Measurements from ENCODE around the gene PSMB7. TPM values are rescaled to one million over a fixed set of nuclear protein-coding genes. Genes with fewer than 3 reads are reported as not detected.

PSMB7 gene
- total RNA-seq, 1 donor from 2014 or later = 142 TPM

DNA sequence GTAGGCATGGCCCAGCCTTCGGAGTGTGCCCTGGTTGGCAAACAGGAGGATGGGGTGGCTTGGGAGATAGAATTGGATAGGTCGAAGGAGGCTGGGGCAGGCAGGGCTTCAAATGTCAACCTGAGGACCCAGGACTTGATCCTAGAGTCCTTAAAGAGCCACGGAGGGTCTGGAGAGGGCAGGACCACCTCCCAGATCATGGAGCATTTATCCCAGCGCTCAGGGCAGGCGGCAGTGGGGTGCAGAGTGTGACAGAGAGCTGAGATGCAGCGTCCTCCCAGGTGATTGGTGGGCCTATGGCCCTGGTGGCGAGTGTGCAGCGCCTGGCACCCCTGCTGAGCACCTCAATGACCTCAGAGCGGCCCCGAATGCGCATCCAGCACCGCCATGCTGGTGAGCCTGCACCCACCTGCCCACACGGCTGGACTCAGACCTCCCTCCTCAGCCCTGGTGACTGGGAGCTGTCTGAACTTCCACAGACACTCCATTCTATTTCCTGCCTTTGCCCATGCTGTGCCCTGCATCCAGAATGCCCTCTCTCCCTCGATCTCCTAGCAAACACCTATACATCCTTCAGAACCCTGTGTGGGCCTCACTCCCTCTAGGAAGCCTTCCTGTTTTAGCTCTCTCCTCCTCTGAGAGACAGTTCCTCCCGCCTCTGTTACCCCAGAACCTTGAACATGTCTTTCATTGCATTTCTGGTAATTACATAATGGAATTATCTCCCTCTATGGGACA is 41.3 kb upstream of the PSMB7 start:
- Mint-ChIP-seq H3K4me3 (no peak overlapping the region), H3K36me3 (no peaks in the 10 kb centered on the region), H3K4me1 (no peaks in the 10 kb centered on the region), H3K27ac (no peak overlapping the region), H3K27me3 (ENCODE audit: low read depth) (peaks cover 38% of the 10 kb centered on the region), H3K9me3 (peaks cover 6% of the 10 kb centered on the region)
- TF ChIP-seq, protein P1, sequence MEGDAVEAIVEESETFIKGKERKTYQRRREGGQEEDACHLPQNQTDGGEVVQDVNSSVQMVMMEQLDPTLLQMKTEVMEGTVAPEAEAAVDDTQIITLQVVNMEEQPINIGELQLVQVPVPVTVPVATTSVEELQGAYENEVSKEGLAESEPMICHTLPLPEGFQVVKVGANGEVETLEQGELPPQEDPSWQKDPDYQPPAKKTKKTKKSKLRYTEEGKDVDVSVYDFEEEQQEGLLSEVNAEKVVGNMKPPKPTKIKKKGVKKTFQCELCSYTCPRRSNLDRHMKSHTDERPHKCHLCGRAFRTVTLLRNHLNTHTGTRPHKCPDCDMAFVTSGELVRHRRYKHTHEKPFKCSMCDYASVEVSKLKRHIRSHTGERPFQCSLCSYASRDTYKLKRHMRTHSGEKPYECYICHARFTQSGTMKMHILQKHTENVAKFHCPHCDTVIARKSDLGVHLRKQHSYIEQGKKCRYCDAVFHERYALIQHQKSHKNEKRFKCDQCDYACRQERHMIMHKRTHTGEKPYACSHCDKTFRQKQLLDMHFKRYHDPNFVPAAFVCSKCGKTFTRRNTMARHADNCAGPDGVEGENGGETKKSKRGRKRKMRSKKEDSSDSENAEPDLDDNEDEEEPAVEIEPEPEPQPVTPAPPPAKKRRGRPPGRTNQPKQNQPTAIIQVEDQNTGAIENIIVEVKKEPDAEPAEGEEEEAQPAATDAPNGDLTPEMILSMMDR (IDR thresholded peaks at IDR 0.05; ENCODE audit: unreplicated experiment) = no peak
- no peak for DNase-seq (ENCODE audit: low spot score in 2 of 2, unreplicated experiment in 2 of 2)

DNA sequence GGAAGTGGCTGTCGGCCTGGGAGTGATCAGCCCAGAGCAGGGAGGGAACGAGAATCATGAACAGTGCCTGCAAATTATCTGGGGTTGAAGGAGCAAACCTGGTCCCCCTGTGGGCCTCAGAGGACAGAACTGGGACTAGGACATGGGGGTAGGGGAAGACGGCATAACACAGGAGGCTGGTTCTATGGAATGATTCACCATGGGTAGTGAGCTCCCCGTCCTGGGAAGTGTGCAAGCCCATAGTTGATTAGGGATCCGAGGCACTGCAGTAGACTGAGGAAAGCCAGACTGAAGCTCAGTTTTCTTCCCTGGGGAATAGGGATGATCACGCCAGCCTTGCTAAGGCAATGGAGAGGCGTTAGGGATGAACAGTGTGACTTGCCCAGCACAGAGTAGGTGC is 40.6 kb upstream of the PSMB7 start:
- no peak overlapping the region for H3K27ac Mint-ChIP-seq

DNA sequence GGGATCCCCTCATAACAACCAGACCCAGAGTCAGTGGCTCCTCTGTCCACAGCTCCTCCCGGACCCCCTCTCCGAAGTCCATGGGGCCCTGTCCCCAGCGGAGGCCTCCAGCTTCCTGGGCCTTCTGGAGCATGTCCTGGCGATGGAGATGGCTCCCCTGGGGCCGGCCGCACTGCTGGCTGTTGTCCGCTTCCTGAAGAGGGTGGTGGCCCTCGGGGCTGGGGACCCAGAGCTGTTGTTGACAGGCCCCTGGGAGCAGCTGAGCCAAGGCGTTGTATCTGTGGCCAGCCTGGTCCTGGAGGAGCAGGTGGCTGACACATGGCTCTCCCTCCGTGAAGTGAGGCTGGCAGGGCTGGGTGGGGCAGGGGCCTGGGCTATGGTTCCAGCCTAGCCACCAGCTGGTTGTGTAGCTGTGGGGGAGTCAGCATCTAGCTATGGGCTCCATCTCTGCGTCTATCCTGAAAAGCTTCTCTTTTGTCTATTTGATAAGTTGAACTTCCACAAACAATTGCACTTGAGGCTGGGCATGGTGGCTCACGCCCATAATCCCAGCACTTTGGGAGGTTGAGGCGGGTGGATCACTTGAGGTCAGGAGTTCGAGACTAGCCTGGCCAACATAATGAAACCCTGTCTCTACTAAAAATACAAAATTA is 39.7 kb upstream of the PSMB7 start:
- H3K27me3 Mint-ChIP-seq (ENCODE audit: low read depth) = peaks cover 45% of the 10 kb centered on the region
- H3K36me3 Mint-ChIP-seq = no peaks in the 10 kb centered on the region
- H3K9me3 Mint-ChIP-seq = no peaks in the 10 kb centered on the region
- DNase-seq (ENCODE audit: low spot score in 2 of 2, unreplicated experiment in 2 of 2) = no peak
- H3K4me3 Mint-ChIP-seq = no peak overlapping the region
- H3K27ac Mint-ChIP-seq = no peak overlapping the region
- TF ChIP-seq, protein P1 (IDR thresholded peaks at IDR 0.05; ENCODE audit: unreplicated experiment) = no peak
- peaks cover 8% of the 10 kb centered on the region for H3K4me1 Mint-ChIP-seq

More for the DNA sequence above, 40.6 kb upstream of the PSMB7 start:
- Mint-ChIP-seq H3K36me3 (no peaks in the 10 kb centered on the region), H3K4me1 (peaks cover 2% of the 10 kb centered on the region), H3K9me3 (peaks cover 6% of the 10 kb centered on the region), H3K4me3 (no peak overlapping the region), H3K27me3 (ENCODE audit: low read depth) (peaks cover 42% of the 10 kb centered on the region)
- TF ChIP-seq, protein P1 (IDR thresholded peaks at IDR 0.05; ENCODE audit: unreplicated experiment) = no peak
- no peak for DNase-seq (ENCODE audit: low spot score in 2 of 2, unreplicated experiment in 2 of 2)

DNA sequence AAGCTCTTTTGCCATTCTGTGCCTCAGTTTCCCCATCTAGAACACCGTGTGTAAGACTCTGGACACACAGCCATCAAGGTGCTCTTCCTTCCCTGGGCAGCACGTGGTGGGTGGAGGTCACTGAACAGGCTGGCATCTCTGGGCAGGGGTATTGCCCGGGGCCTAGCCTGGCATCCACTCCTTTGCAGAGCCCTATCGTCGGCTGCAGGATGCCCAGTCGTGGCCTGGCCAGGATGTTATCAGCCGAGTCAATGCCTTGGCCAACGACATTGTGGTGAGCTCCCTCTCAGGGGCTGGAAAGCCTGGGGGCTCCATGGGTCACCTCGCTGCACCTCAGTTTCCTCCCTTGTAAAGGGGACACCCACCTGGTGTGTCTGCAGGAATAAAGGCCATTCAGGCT is 39.1 kb upstream of the PSMB7 start:
- Mint-ChIP-seq H3K36me3 (no peaks in the 10 kb centered on the region), H3K27ac (no peak overlapping the region), H3K4me1 (peaks cover 8% of the 10 kb centered on the region), H3K9me3 (no peaks in the 10 kb centered on the region), H3K27me3 (ENCODE audit: low read depth) (peaks cover 48% of the 10 kb centered on the region), H3K4me3 (no peak overlapping the region)
- TF ChIP-seq, protein P1 (IDR thresholded peaks at IDR 0.05; ENCODE audit: unreplicated experiment) = no peak
- no peak for DNase-seq (ENCODE audit: low spot score in 2 of 2, unreplicated experiment in 2 of 2)

DNA sequence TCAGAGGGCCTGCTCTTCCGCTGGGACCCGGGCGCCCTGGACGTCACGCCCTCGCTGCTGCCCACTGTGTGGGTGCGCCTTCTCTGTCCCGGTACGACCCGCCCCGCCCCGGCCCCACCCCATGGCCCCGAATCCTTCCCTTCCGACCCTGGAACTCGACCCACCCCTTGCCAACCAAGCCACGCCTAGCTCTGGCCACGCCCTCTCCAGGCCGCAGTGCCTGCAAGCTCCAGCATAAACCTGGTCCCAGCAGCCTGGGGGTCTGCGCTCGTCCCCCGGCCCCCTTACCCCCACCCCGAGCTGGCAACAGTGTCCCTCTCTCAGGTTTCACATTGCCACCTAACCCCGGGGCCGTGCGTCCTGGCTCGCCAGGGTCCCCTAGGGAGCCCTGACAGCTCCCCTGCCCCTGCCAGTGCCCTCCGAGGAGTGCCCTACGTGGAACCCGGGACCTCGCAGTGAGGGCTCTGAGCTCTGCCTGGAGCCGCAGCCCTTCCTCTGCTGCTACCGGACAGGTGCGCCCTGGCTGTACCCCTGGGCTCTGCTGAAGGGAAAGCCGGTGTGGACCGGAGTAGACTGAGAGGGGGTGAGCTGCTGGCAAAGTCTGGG is 38.4 kb upstream of the PSMB7 start:
- H3K4me1 Mint-ChIP-seq = peaks cover 8% of the 10 kb centered on the region
- H3K36me3 Mint-ChIP-seq = no peaks in the 10 kb centered on the region
- DNase-seq (ENCODE audit: low spot score in 2 of 2, unreplicated experiment in 2 of 2) = no peak
- peak overlapping the region; percentile 42 for H3K4me3 Mint-ChIP-seq
- H3K27ac Mint-ChIP-seq = no peak overlapping the region
- H3K27me3 Mint-ChIP-seq (ENCODE audit: low read depth) = peaks cover 48% of the 10 kb centered on the region
- TF ChIP-seq, protein P1 (IDR thresholded peaks at IDR 0.05; ENCODE audit: unreplicated experiment) = no peak
- H3K9me3 Mint-ChIP-seq = no peaks in the 10 kb centered on the region
